ENCODE data around the gene GMEB1.
A peak's percentile ranks its signal among the peaks of the same experiment; 100 is the strongest.
"Not testable (repeated sequence)": the region's sequence is repeated elsewhere in the genome, so short reads cannot be mapped to it uniquely, and the experiment has no call there.

Gene GMEB1

GRCh38 chr1:28644494-28644893, 24.1 kb upstream of the GMEB1 start:
- no peak for TF ChIP-seq CTCF (conservative IDR thresholded peaks at IDR 0.05)
- peak overlapping the region; percentile 96 for H3K27ac ChIP-seq

- H3K27ac ChIP-seq: not testable (repeated sequence)
These were observed 23.2 kb upstream of the GMEB1 start for GRCh38 chr1:28645406-28645805.

GRCh38 chr1:28646040-28646439, 22.5 kb upstream of the GMEB1 start:
- H3K27ac ChIP-seq: no peak overlapping the region
- no peak for TF ChIP-seq CTCF (conservative IDR thresholded peaks at IDR 0.05)

GRCh38 chr1:28648008-28648473, 20.5 kb upstream of the GMEB1 start:
- H3K27ac ChIP-seq: peak overlapping the region; percentile 97
- no peak for TF ChIP-seq CTCF (conservative IDR thresholded peaks at IDR 0.05)

- 0 out of 2 replicates have a peak, but pooled peaks have one; percentile 16 for TF ChIP-seq CTCF (conservative IDR thresholded peaks at IDR 0.05)
These were observed 19.9 kb upstream of the GMEB1 start, which contains the start of gene RNU11 for GRCh38 chr1:28648474-28649198. Gene RNU11, plus strand, starts transcription at chr1:28648600.

GRCh38 chr1:28653063-28653462, 15.5 kb upstream of the GMEB1 start:
- not testable (repeated sequence) for H3K27ac ChIP-seq

More at GRCh38 chr1:28648474-28649198, 19.9 kb upstream of the GMEB1 start, which contains the start of gene RNU11:
- peak within 1 kb of the TSS; percentile 97 for H3K27ac ChIP-seq

- peak; percentile 25 for TF ChIP-seq CTCF (conservative IDR thresholded peaks at IDR 0.05)
- not testable (repeated sequence) for H3K27ac ChIP-seq
These were observed 14.7 kb upstream of the GMEB1 start for GRCh38 chr1:28653870-28654269.

GRCh38 chr1:28655448-28656311, 12.9 kb upstream of the GMEB1 start:
- H3K27ac ChIP-seq: not testable (repeated sequence)

GRCh38 chr1:28656335-28656734, 12.2 kb upstream of the GMEB1 start:
- no peak for TF ChIP-seq CTCF (conservative IDR thresholded peaks at IDR 0.05)

More at GRCh38 chr1:28656335-28656734, 12.2 kb upstream of the GMEB1 start:
- H3K27ac ChIP-seq: no peak overlapping the region
